ENCODE results near the gene TFPT. TPM values are rescaled to one million over a fixed set of nuclear protein-coding genes. Genes with fewer than 3 reads are reported as not detected.

The TFPT gene
- total and polyA plus RNA-seq, 10 of the 15 experiments (the other 5 are each of a cell fraction or from before 2014, with no cell fraction given) = 1.7 to 40.2 (median 25.6) TPM

GRCh38 chr19:54136864-54137698, 21.6 kb upstream of the TFPT start (continued):
- TF ChIP-seq, protein P1, sequence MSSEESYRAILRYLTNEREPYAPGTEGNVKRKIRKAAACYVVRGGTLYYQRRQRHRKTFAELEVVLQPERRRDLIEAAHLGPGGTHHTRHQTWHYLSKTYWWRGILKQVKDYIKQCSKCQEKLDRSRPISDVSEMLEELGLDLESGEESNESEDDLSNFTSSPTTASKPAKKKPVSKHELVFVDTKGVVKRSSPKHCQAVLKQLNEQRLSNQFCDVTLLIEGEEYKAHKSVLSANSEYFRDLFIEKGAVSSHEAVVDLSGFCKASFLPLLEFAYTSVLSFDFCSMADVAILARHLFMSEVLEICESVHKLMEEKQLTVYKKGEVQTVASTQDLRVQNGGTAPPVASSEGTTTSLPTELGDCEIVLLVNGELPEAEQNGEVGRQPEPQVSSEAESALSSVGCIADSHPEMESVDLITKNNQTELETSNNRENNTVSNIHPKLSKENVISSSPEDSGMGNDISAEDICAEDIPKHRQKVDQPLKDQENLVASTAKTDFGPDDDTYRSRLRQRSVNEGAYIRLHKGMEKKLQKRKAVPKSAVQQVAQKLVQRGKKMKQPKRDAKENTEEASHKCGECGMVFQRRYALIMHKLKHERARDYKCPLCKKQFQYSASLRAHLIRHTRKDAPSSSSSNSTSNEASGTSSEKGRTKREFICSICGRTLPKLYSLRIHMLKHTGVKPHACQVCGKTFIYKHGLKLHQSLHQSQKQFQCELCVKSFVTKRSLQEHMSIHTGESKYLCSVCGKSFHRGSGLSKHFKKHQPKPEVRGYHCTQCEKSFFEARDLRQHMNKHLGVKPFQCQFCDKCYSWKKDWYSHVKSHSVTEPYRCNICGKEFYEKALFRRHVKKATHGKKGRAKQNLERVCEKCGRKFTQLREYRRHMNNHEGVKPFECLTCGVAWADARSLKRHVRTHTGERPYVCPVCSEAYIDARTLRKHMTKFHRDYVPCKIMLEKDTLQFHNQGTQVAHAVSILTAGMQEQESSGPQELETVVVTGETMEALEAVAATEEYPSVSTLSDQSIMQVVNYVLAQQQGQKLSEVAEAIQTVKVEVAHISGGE (CRISPR knock-in tag; IDR thresholded peaks at IDR 0.05) = no peak
- peak; percentile 91 for TF ChIP-seq POLR2A (IDR thresholded peaks at IDR 0.05; ENCODE audit: low read depth, low read length)
- no peak for TF ChIP-seq SIX5 (IDR thresholded peaks at IDR 0.05; ENCODE audit: low read depth, low read length, severe bottlenecking)
- TF ChIP-seq POLR2AphosphoS2 (IDR thresholded peaks at IDR 0.05; ENCODE audit: low read depth, low read length) = no peak
- TF ChIP-seq SMAD5 (IDR thresholded peaks at IDR 0.05; ENCODE audit: low read depth) = no peak
- TF ChIP-seq ZZZ3 (IDR thresholded peaks at IDR 0.05; ENCODE audit: control insufficient read depth, insufficient read length, low read depth) = no peak
- no peak for TF ChIP-seq ZNF687 (IDR thresholded peaks at IDR 0.05)
- TF ChIP-seq ATF7 (IDR thresholded peaks at IDR 0.05; ENCODE audit: low read depth) = peak; percentile 70
- TF ChIP-seq, protein P2, sequence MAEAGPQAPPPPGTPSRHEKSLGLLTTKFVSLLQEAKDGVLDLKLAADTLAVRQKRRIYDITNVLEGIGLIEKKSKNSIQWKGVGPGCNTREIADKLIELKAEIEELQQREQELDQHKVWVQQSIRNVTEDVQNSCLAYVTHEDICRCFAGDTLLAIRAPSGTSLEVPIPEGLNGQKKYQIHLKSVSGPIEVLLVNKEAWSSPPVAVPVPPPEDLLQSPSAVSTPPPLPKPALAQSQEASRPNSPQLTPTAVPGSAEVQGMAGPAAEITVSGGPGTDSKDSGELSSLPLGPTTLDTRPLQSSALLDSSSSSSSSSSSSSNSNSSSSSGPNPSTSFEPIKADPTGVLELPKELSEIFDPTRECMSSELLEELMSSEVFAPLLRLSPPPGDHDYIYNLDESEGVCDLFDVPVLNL (IDR thresholded peaks at IDR 0.05; ENCODE audit: low read depth, low read length) = peak; percentile 81
- no peak for TF ChIP-seq RAD21 (IDR thresholded peaks at IDR 0.05; ENCODE audit: insufficient read depth, low read depth, low read length)
- no peak for TF ChIP-seq SUZ12 (IDR thresholded peaks at IDR 0.05; ENCODE audit: unreplicated experiment)
- no peak for TF ChIP-seq SREBF1 (IDR thresholded peaks at IDR 0.05; ENCODE audit: low read length)
- no peak for TF ChIP-seq ASH2L (IDR thresholded peaks at IDR 0.05; ENCODE audit: borderline replicate concordance, low read depth)
- 0 out of 2 replicates have a peak, but pooled peaks have one; percentile 32 for TF ChIP-seq TCF12 (IDR thresholded peaks at IDR 0.05; ENCODE audit: low read depth, low read length)
- TF ChIP-seq NR2F1 (conservative IDR thresholded peaks at IDR 0.05) = no peak
- TF ChIP-seq, protein P3, sequence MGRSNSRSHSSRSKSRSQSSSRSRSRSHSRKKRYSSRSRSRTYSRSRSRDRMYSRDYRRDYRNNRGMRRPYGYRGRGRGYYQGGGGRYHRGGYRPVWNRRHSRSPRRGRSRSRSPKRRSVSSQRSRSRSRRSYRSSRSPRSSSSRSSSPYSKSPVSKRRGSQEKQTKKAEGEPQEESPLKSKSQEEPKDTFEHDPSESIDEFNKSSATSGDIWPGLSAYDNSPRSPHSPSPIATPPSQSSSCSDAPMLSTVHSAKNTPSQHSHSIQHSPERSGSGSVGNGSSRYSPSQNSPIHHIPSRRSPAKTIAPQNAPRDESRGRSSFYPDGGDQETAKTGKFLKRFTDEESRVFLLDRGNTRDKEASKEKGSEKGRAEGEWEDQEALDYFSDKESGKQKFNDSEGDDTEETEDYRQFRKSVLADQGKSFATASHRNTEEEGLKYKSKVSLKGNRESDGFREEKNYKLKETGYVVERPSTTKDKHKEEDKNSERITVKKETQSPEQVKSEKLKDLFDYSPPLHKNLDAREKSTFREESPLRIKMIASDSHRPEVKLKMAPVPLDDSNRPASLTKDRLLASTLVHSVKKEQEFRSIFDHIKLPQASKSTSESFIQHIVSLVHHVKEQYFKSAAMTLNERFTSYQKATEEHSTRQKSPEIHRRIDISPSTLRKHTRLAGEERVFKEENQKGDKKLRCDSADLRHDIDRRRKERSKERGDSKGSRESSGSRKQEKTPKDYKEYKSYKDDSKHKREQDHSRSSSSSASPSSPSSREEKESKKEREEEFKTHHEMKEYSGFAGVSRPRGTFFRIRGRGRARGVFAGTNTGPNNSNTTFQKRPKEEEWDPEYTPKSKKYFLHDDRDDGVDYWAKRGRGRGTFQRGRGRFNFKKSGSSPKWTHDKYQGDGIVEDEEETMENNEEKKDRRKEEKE (IDR thresholded peaks at IDR 0.05) = no peak
- no peak for TF ChIP-seq CHD4 (IDR thresholded peaks at IDR 0.05)

Measured in GM12878 (cell line).